Hepatocyte (in vitro differentiated cells): ENCODE data around the gene SLC15A3. TPM values are rescaled to one million over a fixed set of nuclear protein-coding genes. Genes with fewer than 3 reads are reported as not detected.
"Not testable (repeated sequence)": the region's sequence is repeated elsewhere in the genome, so short reads cannot be mapped to it uniquely, and the experiment has no call there.

ENCODE experiments used
- DNase-seq: peaks from one replicate; pipeline ENCODE4 v3.0.0-alpha.2; 2016; ENCODE audit warnings: low spot score
- H2AFZ ChIP-seq: fragments of 200-600 bp; sonication (generic); 2 replicates; pipeline ENCODE4 v1.6.0; 2016; ENCODE audit warnings: antibody characterized with exemption, mild to moderate bottlenecking
- H3K27ac ChIP-seq: fragments of 200-600 bp; sonication (generic); 2 replicates; pipeline ENCODE4 v1.5.1; 2016; ENCODE audit warnings: mild to moderate bottlenecking
- H3K27me3 ChIP-seq: fragments of 200-600 bp; sonication (generic); 2 replicates; pipeline ENCODE4 v1.6.1; 2016
- H3K36me3 ChIP-seq: fragments of 200-600 bp; sonication (generic); replicated peaks from 2 replicates; pipeline ENCODE4 v1.5.1; 2016; ENCODE audit warnings: low read depth; ENCODE audit not compliant: insufficient read depth
- H3K4me1 ChIP-seq: fragments of 200-600 bp; sonication (generic); 2 replicates; pipeline ENCODE4 v1.5.1; 2016; ENCODE audit warnings: mild to moderate bottlenecking, moderate library complexity; ENCODE audit not compliant: insufficient read depth
- H3K4me2 ChIP-seq: fragments of 200-600 bp; sonication (generic); 2 replicates; pipeline ENCODE4 v1.6.0; 2016
- H3K4me3 ChIP-seq: fragments of 200-600 bp; sonication (generic); 2 replicates; pipeline ENCODE4 v1.5.1; 2016; ENCODE audit warnings: mild to moderate bottlenecking
- H3K79me2 ChIP-seq: fragments of 200-600 bp; sonication (generic); 2 replicates; pipeline ENCODE4 v1.6.0; 2017; ENCODE audit warnings: mild to moderate bottlenecking
- H3K9me2 ChIP-seq: fragments of 200-600 bp; sonication (generic); replicated peaks from 2 replicates; pipeline ENCODE4 v1.6.0; 2017; ENCODE audit warnings: mild to moderate bottlenecking; ENCODE audit not compliant: insufficient read depth
- H3K9me3 ChIP-seq: fragments of 200-600 bp; sonication (generic); 2 replicates; pipeline ENCODE4 v1.5.1; 2016; ENCODE audit warnings: low read depth, mild to moderate bottlenecking
- H4K20me1 ChIP-seq: fragments of 200-600 bp; sonication (generic); 2 replicates; pipeline ENCODE4 v1.6.0; 2016; ENCODE audit warnings: mild to moderate bottlenecking; ENCODE audit not compliant: insufficient read depth, poor library complexity, severe bottlenecking
- CTCF ChIP-seq: fragments of 200-600 bp; sonication (generic); IDR thresholded peaks from 2 replicates; pipeline ENCODE4 v1.5.1; 2016; ENCODE audit warnings: antibody characterized with exemption, mild to moderate bottlenecking; ENCODE audit not compliant: poor library complexity
- EZH2 ChIP-seq: fragments of 200-600 bp; sonication (generic); IDR thresholded peaks from 2 replicates; pipeline ENCODE4 v1.6.1; 2016; ENCODE audit warnings: antibody characterized with exemption, mild to moderate bottlenecking, borderline replicate concordance
- EZH2phosphoT487 ChIP-seq: fragments of 200-600 bp; sonication (generic); IDR thresholded peaks from one replicate; pipeline ENCODE4 v1.6.1; 2018; ENCODE audit warnings: antibody characterized with exemption, mild to moderate bottlenecking, low read depth, moderate library complexity; ENCODE audit not compliant: unreplicated experiment, severe bottlenecking
- WGBS: methylation state at CpG from one replicate; pipeline ENCODE4 v1.1.6; 2016; ENCODE audit warnings: low lambda C conversion rate; ENCODE audit errors: missing lambda C conversion rate; 5-methylcytosine and 5-hydroxymethylcytosine counted together
- polyA plus RNA-seq: library from polyadenylated mRNA; unstranded; fragments of >200 nt; fragmentation: Nextera tagmentation; extraction: Ambion mirVana; gene quantifications from 2 replicates; pipeline ENCODE4 v1.2.1, GENCODE V29; 2016
- total RNA-seq: library from RNA; depleted of rRNA; stranded (reverse); fragments of >200 nt; gene quantifications from 2 replicates; pipeline ENCODE4 v1.2.3, GENCODE V29; 2014

The SLC15A3 gene
- total and polyA plus RNA-seq, 2 experiments from 2014 or later = 0.56 to 3.3 TPM

GRCh38 chr11:60912223-60912850 lies 39.6 kb downstream of the SLC15A3 start:
- Histone ChIP-seq H3K4me1 (peaks cover 7% of the 10 kb centered on the region), H3K9me3 (no peaks in the 10 kb centered on the region), H3K9me2 (no peaks in the 10 kb centered on the region), H3K27ac (no peak overlapping the region), H2AFZ (no peak overlapping the region), H3K4me3 (no peak overlapping the region), H4K20me1 (peaks cover 3% of the 10 kb centered on the region), H3K4me2 (no peak overlapping the region), H3K27me3 (no peaks in the 10 kb centered on the region), H3K36me3 (no peaks in the 10 kb centered on the region), H3K79me2 (peaks cover 20% of the 10 kb centered on the region)
- DNase-seq = no peak
- 75% methylated on average over 12 of the region's 12 CpGs for WGBS
- TF ChIP-seq EZH2phosphoT487 (no peak), EZH2 (no peak), CTCF (no peak)

- no peak overlapping the region for H3K4me3 ChIP-seq
- peaks cover 3% of the 10 kb centered on the region for H3K4me1 ChIP-seq
- H3K9me3 ChIP-seq = no peaks in the 10 kb centered on the region
- no peak overlapping the region for H2AFZ ChIP-seq
- H3K79me2 ChIP-seq = peaks cover 7% of the 10 kb centered on the region
- no peak for DNase-seq
- TF ChIP-seq EZH2 (no peak), CTCF (no peak), EZH2phosphoT487 (no peak)
- H4K20me1 ChIP-seq = no peaks in the 10 kb centered on the region
- no peaks in the 10 kb centered on the region for H3K9me2 ChIP-seq
- 72% methylated on average over 5 of the region's 5 CpGs for WGBS
- H3K36me3 ChIP-seq = no peaks in the 10 kb centered on the region
- no peak overlapping the region for H3K27ac ChIP-seq
- H3K27me3 ChIP-seq = no peaks in the 10 kb centered on the region
- no peak overlapping the region for H3K4me2 ChIP-seq
Observed at GRCh38 chr11:60910711-60911380, 41.1 kb downstream of the SLC15A3 start.

GRCh38 chr11:60910281-60910687 lies 41.7 kb downstream of the SLC15A3 start:
- Histone ChIP-seq H3K4me3 (no peak overlapping the region), H3K36me3 (no peaks in the 10 kb centered on the region), H3K9me2 (no peaks in the 10 kb centered on the region), H3K9me3 (no peaks in the 10 kb centered on the region), H4K20me1 (peaks cover under 1% of the 10 kb centered on the region), H2AFZ (no peak overlapping the region), H3K79me2 (peaks cover 12% of the 10 kb centered on the region), H3K27me3 (no peaks in the 10 kb centered on the region), H3K4me2 (no peak overlapping the region), H3K27ac (no peak overlapping the region), H3K4me1 (peaks cover 2% of the 10 kb centered on the region)
- 91% methylated on average over 3 of the region's 3 CpGs for WGBS
- TF ChIP-seq EZH2 = no peak
- no peak for TF ChIP-seq CTCF
- no peak for TF ChIP-seq EZH2phosphoT487
- DNase-seq = no peak

- not testable (repeated sequence) for H3K9me2 ChIP-seq, H3K27ac ChIP-seq, H3K36me3 ChIP-seq, H4K20me1 ChIP-seq, H3K27me3 ChIP-seq, H3K4me2 ChIP-seq, DNase-seq, H3K9me3 ChIP-seq, H3K4me1 ChIP-seq, H2AFZ ChIP-seq, H3K4me3 ChIP-seq
- 58% methylated on average over 3 of the region's 3 CpGs for WGBS
- peaks cover 15% of the 10 kb centered on the region for H3K79me2 ChIP-seq
Observed at GRCh38 chr11:60909680-60910280, 42.2 kb downstream of the SLC15A3 start.
